GM23338 (cell line): ENCODE measurements around the gene CELA2A. TPM values are rescaled to one million over a fixed set of nuclear protein-coding genes. Genes with fewer than 3 reads are reported as not detected.

Experiments used
- ATAC-seq: fragments of 200-7000 bp; cut with Tn5 transposase; 3 replicates; pipeline ENCODE4 v1.9.1; 2020
- DNase-seq: peaks from one replicate; pipeline ENCODE4 v3.0.0-alpha.2; 2015; ENCODE audit warnings: low spot score
- H2AFZ ChIP-seq: fragments of 200-600 bp; sonication (generic); 2 replicates; pipeline ENCODE4 v1.8.0; 2016; ENCODE audit warnings: antibody characterized with exemption, mild to moderate bottlenecking, moderate library complexity
- H3F3A ChIP-seq: fragments of 200-600 bp; sonication (generic); replicated peaks from 2 replicates; pipeline ENCODE4 v1.8.0; 2017; ENCODE audit warnings: antibody characterized with exemption, mixed run types, low read depth
- H3K27ac ChIP-seq: fragments of 200-600 bp; sonication (generic); 2 replicates; pipeline ENCODE4 v1.6.1; 2016; ENCODE audit warnings: low read depth
- H3K27me3 ChIP-seq: fragments of 200-600 bp; sonication (generic); 2 replicates; pipeline ENCODE4 v1.8.0; 2016; ENCODE audit warnings: mild to moderate bottlenecking, mixed run types, moderate library complexity; ENCODE audit not compliant: insufficient read depth
- H3K36me3 ChIP-seq: fragments of 200-600 bp; sonication (generic); 2 replicates; pipeline ENCODE4 v1.8.0; 2016; ENCODE audit warnings: mild to moderate bottlenecking; ENCODE audit not compliant: insufficient read depth
- H3K4me1 ChIP-seq: fragments of 200-600 bp; sonication (generic); 2 replicates; pipeline ENCODE4 v1.8.0; 2016; ENCODE audit warnings: mild to moderate bottlenecking, moderate library complexity; ENCODE audit not compliant: insufficient read depth
- H3K4me2 ChIP-seq: fragments of 200-600 bp; sonication (generic); 2 replicates; pipeline ENCODE4 v1.7.1; 2017; ENCODE audit warnings: mixed run types
- H3K4me3 ChIP-seq: fragments of 200-600 bp; sonication (generic); 2 replicates; pipeline ENCODE4 v1.6.1; 2016; ENCODE audit warnings: mixed run types
- H3K79me2 ChIP-seq: fragments of 200-600 bp; sonication (generic); replicated peaks from 2 replicates; pipeline ENCODE4 v1.8.0; 2017; ENCODE audit warnings: mild to moderate bottlenecking; ENCODE audit not compliant: insufficient read depth
- H3K9me2 ChIP-seq: fragments of 200-600 bp; sonication (generic); 2 replicates; pipeline ENCODE4 v1.8.0; 2017; ENCODE audit not compliant: insufficient read depth
- H4K20me1 ChIP-seq: fragments of 200-600 bp; sonication (generic); replicated peaks from 2 replicates; pipeline ENCODE4 v1.8.0; 2017; ENCODE audit warnings: mild to moderate bottlenecking; ENCODE audit not compliant: insufficient read depth
- H3K27ac Mint-ChIP-seq: 2 replicates; pipeline ENCODE4 v1.8.0; 2020; ENCODE audit warnings: inconsistent platforms, mild to moderate bottlenecking, moderate library complexity, mixed read lengths
- H3K27me3 Mint-ChIP-seq: 3 replicates; pipeline ENCODE4 v1.8.0; 2022; ENCODE audit warnings: low read depth, mild to moderate bottlenecking, moderate library complexity, mixed read lengths, inconsistent platforms; ENCODE audit not compliant: insufficient read depth, poor library complexity
- H3K36me3 Mint-ChIP-seq: 3 replicates; pipeline ENCODE4 v1.8.0; 2021; ENCODE audit warnings: low read depth, mild to moderate bottlenecking, inconsistent platforms, moderate library complexity, mixed read lengths
- H3K4me1 Mint-ChIP-seq: 3 replicates; pipeline ENCODE4 v1.8.0; 2020; ENCODE audit warnings: mild to moderate bottlenecking, inconsistent platforms, mixed read lengths
- H3K4me3 Mint-ChIP-seq: 3 replicates; pipeline ENCODE4 v1.8.0; 2021; ENCODE audit warnings: moderate library complexity, mild to moderate bottlenecking, inconsistent platforms, mixed read lengths
- H3K9me3 Mint-ChIP-seq: 3 replicates; pipeline ENCODE4 v1.8.0; 2020; ENCODE audit warnings: moderate library complexity, mild to moderate bottlenecking, inconsistent platforms, mixed read lengths
- CREB1 ChIP-seq: fragments of 250-450 bp; sonication (Bioruptor Pico); IDR thresholded peaks from 2 replicates; pipeline ENCODE4 v1.5.0; 2020; ENCODE audit warnings: low read depth, mild to moderate bottlenecking, moderate library complexity
- EZH2 ChIP-seq: fragments of 200-600 bp; sonication (generic); IDR thresholded peaks from one replicate; pipeline ENCODE4 v1.8.0; 2017; ENCODE audit warnings: antibody characterized with exemption, mild to moderate bottlenecking, low read depth; ENCODE audit not compliant: unreplicated experiment
- EZH2phosphoT487 ChIP-seq: fragments of 200-600 bp; sonication (generic); IDR thresholded peaks from one replicate; pipeline ENCODE4 v1.8.1; 2018; ENCODE audit warnings: antibody characterized with exemption; ENCODE audit not compliant: unreplicated experiment
- JUNB ChIP-seq: IDR thresholded peaks from one replicate; pipeline ENCODE4 v1.6.1; 2016; ENCODE audit warnings: antibody characterized with exemption; ENCODE audit not compliant: unreplicated experiment
- NANOG ChIP-seq: IDR thresholded peaks from 2 replicates; pipeline ENCODE4 v1.6.1; 2016; ENCODE audit warnings: antibody characterized with exemption, borderline replicate concordance
- POLR2AphosphoS5 ChIP-seq: IDR thresholded peaks from 2 replicates; pipeline ENCODE4 v1.6.1; 2016; ENCODE audit warnings: antibody characterized with exemption, low read depth
- STAT1 ChIP-seq: IDR thresholded peaks from one replicate; pipeline ENCODE4 v1.6.1; 2016; ENCODE audit warnings: antibody characterized with exemption; ENCODE audit not compliant: unreplicated experiment
- ZNF114 ChIP-seq: fragments of 250-450 bp; sonication (Bioruptor Pico); IDR thresholded peaks from 2 replicates; pipeline ENCODE4 v1.5.0; 2020; ENCODE audit warnings: mild to moderate bottlenecking, moderate library complexity
- ZNF331 ChIP-seq: fragments of 250-450 bp; sonication (Bioruptor Pico); IDR thresholded peaks from 2 replicates; pipeline ENCODE4 v1.5.0; 2020; ENCODE audit warnings: low read depth, mild to moderate bottlenecking, moderate library complexity
- polyA plus RNA-seq: library from polyadenylated mRNA; unstranded; fragments of >200 nt; fragmentation: Nextera tagmentation; extraction: Ambion mirVana; gene quantifications from 2 replicates; pipeline ENCODE4 v1.2.1, GENCODE V29; 2016
- total RNA-seq: library from RNA; depleted of rRNA; stranded (reverse); fragments of >200 nt; shearing (Covaris generic); gene quantifications from 2 replicates; pipeline ENCODE4 v1.2.3, GENCODE V29; 2014
- TF ChIP-seq, protein P1 (sequence below): IDR thresholded peaks from 2 replicates; pipeline ENCODE4 v1.6.1; 2016; ENCODE audit warnings: antibody characterized with exemption
- TF ChIP-seq, protein P2 (sequence below): IDR thresholded peaks from one replicate; pipeline ENCODE4 v1.6.1; 2018; ENCODE audit warnings: antibody characterized with exemption; ENCODE audit not compliant: unreplicated experiment
- TF ChIP-seq, protein P3 (sequence below), 2 experiments: fragments of 200-600 bp in 1 of 2; sonication (generic) in 1 of 2; conservative IDR thresholded peaks; 2 replicates each; pipeline versions ENCODE4 v1.5.1 to v1.6.1; 2016 to 2017; ENCODE audit warnings: antibody characterized with exemption in 2 of 2, low read depth in 2 of 2, mild to moderate bottlenecking in 2 of 2, moderate library complexity in 1 of 2

CELA2A gene
- total and polyA plus RNA-seq, 2 experiments from 2014 or later = not detected

DNA sequence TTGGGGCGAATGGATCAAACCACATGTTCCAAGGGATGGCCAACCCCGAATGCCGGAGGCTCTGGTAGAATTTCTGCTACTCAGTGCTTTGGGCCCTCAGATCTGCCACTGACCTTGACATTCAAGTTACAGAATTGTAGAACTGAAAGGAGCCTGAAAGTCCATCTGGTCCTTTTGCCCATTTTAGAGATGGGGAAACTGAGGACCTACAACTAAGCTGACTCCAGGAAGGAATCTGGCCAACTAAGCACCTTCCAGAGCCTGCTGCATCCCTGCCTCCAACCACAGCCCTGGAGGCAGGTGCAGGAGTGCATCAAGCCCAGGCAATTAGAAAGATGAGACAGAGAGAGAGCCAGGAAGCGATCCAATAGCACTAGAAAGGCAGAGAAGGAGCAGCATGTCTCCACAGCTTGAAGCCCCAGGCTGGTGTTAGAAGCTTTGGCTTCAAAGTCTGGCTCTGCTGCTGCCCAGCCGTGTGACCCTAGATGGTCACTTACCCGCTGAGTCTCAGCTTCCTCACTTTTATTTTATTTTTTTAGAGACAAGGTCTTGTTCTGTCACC lies 19.6 kb upstream of the CELA2A start:
- no peaks in the 10 kb centered on the region for H3K9me3 Mint-ChIP-seq
- Histone ChIP-seq H3K27ac (no peak overlapping the region), H3K4me1 (no peaks in the 10 kb centered on the region), H3K36me3 (no peaks in the 10 kb centered on the region), H4K20me1 (no peaks in the 10 kb centered on the region), H3F3A (no peaks in the 10 kb centered on the region), H3K4me2 (no peak overlapping the region), H3K4me3 (no peak overlapping the region), H3K9me2 (no peaks in the 10 kb centered on the region), H3K79me2 (no peaks in the 10 kb centered on the region), H3K27me3 (no peaks in the 10 kb centered on the region), H2AFZ (no peak overlapping the region)
- peaks cover 5% of the 10 kb centered on the region for H3K27me3 Mint-ChIP-seq
- no peak for DNase-seq
- no peak for ATAC-seq
- no peaks in the 10 kb centered on the region for H3K36me3 Mint-ChIP-seq
- peaks cover 4% of the 10 kb centered on the region; the same call in 2 of the 3 replicates for H3K4me1 Mint-ChIP-seq
- TF ChIP-seq ZNF331 (CRISPR knock-in tag) = no peak
- TF ChIP-seq JUNB = no peak
- TF ChIP-seq CREB1 = no peak
- no peak for TF ChIP-seq EZH2
- TF ChIP-seq POLR2AphosphoS5 = no peak
- no peak for TF ChIP-seq ZNF114 (CRISPR knock-in tag)
- H3K4me3 Mint-ChIP-seq = no peak overlapping the region; the same call in 2 of the 3 replicates
- H3K27ac Mint-ChIP-seq = no peak overlapping the region

DNA sequence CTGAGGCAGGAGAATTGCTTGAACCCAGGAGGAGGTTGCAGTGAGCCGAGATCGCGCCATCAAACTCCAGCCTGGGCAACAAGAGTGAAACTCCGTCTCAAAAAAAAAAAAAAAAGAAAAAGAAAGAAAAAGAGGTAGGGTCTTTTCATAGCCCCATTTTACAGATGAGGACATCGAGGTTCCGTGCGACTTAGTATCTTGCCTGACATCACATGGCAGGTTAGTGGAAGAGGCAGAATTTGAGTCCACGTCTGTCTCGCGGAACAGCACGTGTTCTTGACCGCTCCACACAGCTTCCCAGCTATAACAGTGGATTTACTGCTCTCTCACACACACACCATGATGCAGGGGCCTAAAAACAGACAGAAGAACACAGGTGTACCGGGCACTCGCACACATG lies 17.2 kb upstream of the CELA2A start:
- H3K4me3 Mint-ChIP-seq = no peak overlapping the region
- Histone ChIP-seq H3K4me2 (no peak overlapping the region), H2AFZ (no peak overlapping the region), H3K27me3 (no peaks in the 10 kb centered on the region), H3F3A (no peaks in the 10 kb centered on the region), H3K27ac (no peak overlapping the region), H3K79me2 (no peaks in the 10 kb centered on the region), H3K36me3 (no peaks in the 10 kb centered on the region), H4K20me1 (no peaks in the 10 kb centered on the region), H3K9me2 (no peaks in the 10 kb centered on the region), H3K4me1 (no peaks in the 10 kb centered on the region), H3K4me3 (no peak overlapping the region)
- peaks cover 2% of the 10 kb centered on the region for H3K27me3 Mint-ChIP-seq
- H3K4me1 Mint-ChIP-seq = no peaks in the 10 kb centered on the region
- no peaks in the 10 kb centered on the region for H3K36me3 Mint-ChIP-seq
- H3K27ac Mint-ChIP-seq = no peak overlapping the region
- no peak for TF ChIP-seq JUNB
- TF ChIP-seq, protein P1, sequence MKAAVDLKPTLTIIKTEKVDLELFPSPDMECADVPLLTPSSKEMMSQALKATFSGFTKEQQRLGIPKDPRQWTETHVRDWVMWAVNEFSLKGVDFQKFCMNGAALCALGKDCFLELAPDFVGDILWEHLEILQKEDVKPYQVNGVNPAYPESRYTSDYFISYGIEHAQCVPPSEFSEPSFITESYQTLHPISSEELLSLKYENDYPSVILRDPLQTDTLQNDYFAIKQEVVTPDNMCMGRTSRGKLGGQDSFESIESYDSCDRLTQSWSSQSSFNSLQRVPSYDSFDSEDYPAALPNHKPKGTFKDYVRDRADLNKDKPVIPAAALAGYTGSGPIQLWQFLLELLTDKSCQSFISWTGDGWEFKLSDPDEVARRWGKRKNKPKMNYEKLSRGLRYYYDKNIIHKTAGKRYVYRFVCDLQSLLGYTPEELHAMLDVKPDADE = no peak
- no peak for TF ChIP-seq EZH2phosphoT487
- no peak for TF ChIP-seq ZNF331 (CRISPR knock-in tag)
- no peak for TF ChIP-seq NANOG
- TF ChIP-seq, protein P2, sequence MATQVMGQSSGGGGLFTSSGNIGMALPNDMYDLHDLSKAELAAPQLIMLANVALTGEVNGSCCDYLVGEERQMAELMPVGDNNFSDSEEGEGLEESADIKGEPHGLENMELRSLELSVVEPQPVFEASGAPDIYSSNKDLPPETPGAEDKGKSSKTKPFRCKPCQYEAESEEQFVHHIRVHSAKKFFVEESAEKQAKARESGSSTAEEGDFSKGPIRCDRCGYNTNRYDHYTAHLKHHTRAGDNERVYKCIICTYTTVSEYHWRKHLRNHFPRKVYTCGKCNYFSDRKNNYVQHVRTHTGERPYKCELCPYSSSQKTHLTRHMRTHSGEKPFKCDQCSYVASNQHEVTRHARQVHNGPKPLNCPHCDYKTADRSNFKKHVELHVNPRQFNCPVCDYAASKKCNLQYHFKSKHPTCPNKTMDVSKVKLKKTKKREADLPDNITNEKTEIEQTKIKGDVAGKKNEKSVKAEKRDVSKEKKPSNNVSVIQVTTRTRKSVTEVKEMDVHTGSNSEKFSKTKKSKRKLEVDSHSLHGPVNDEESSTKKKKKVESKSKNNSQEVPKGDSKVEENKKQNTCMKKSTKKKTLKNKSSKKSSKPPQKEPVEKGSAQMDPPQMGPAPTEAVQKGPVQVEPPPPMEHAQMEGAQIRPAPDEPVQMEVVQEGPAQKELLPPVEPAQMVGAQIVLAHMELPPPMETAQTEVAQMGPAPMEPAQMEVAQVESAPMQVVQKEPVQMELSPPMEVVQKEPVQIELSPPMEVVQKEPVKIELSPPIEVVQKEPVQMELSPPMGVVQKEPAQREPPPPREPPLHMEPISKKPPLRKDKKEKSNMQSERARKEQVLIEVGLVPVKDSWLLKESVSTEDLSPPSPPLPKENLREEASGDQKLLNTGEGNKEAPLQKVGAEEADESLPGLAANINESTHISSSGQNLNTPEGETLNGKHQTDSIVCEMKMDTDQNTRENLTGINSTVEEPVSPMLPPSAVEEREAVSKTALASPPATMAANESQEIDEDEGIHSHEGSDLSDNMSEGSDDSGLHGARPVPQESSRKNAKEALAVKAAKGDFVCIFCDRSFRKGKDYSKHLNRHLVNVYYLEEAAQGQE = no peak
- no peak for TF ChIP-seq STAT1
- TF ChIP-seq, protein P3, sequence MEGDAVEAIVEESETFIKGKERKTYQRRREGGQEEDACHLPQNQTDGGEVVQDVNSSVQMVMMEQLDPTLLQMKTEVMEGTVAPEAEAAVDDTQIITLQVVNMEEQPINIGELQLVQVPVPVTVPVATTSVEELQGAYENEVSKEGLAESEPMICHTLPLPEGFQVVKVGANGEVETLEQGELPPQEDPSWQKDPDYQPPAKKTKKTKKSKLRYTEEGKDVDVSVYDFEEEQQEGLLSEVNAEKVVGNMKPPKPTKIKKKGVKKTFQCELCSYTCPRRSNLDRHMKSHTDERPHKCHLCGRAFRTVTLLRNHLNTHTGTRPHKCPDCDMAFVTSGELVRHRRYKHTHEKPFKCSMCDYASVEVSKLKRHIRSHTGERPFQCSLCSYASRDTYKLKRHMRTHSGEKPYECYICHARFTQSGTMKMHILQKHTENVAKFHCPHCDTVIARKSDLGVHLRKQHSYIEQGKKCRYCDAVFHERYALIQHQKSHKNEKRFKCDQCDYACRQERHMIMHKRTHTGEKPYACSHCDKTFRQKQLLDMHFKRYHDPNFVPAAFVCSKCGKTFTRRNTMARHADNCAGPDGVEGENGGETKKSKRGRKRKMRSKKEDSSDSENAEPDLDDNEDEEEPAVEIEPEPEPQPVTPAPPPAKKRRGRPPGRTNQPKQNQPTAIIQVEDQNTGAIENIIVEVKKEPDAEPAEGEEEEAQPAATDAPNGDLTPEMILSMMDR (conservative IDR thresholded peaks at IDR 0.05; ENCODE audit: low read depth in 2 of 2) = no peak
- ATAC-seq (no peak), DNase-seq (no peak)
- no peaks in the 10 kb centered on the region for H3K9me3 Mint-ChIP-seq
